Fibroblast of villous mesenchyme (primary cell): ENCODE results near the gene ACAD8. TPM values are rescaled to one million over a fixed set of nuclear protein-coding genes. Genes with fewer than 3 reads are reported as not detected.

Source experiments
- DNase-seq: peaks from one replicate; pipeline ENCODE4 v3.0.0-alpha.2; 2010; ENCODE audit warnings: low read depth
- H3K4me3 ChIP-seq: 2 replicates; pipeline ENCODE4 v1.5.1; 2011; ENCODE audit warnings: low read depth, mild to moderate bottlenecking, low read length
- total RNA-seq: library from RNA; depleted of rRNA; stranded (reverse); fragments of >200 nt; gene quantifications from 2 replicates; pipeline ENCODE4 v1.2.3, GENCODE V29; 2012
- TF ChIP-seq, protein P1 (sequence below): IDR thresholded peaks from 2 replicates; pipeline ENCODE4 v1.5.1; 2012; ENCODE audit warnings: low read depth, mild to moderate bottlenecking, low read length; ENCODE audit not compliant: insufficient read depth

The ACAD8 gene
- total RNA-seq, 1 donor = 16.4 TPM

DNA sequence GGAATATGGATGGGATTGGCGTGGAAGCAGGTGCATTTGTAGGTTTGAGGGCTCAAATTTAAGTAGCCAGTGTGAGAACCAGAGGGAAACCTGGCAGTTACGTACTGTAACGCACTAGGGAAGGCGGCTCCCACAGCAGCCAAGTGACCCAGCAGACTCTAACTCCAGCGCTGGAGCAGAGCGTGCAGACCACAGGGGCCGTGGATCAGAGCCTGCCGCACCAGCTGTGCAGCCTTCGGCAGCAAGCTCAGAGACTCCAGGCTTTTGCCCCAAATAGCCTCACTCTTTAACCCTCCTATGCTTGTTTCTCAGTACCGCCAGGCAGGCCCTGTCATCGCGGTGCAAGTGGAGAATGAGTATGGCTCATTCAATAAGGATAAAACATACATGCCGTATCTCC lies 35.1 kb downstream of the ACAD8 start:
- no peak for DNase-seq
- TF ChIP-seq, protein P1, sequence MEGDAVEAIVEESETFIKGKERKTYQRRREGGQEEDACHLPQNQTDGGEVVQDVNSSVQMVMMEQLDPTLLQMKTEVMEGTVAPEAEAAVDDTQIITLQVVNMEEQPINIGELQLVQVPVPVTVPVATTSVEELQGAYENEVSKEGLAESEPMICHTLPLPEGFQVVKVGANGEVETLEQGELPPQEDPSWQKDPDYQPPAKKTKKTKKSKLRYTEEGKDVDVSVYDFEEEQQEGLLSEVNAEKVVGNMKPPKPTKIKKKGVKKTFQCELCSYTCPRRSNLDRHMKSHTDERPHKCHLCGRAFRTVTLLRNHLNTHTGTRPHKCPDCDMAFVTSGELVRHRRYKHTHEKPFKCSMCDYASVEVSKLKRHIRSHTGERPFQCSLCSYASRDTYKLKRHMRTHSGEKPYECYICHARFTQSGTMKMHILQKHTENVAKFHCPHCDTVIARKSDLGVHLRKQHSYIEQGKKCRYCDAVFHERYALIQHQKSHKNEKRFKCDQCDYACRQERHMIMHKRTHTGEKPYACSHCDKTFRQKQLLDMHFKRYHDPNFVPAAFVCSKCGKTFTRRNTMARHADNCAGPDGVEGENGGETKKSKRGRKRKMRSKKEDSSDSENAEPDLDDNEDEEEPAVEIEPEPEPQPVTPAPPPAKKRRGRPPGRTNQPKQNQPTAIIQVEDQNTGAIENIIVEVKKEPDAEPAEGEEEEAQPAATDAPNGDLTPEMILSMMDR = no peak
- H3K4me3 ChIP-seq = no peak overlapping the region

DNA sequence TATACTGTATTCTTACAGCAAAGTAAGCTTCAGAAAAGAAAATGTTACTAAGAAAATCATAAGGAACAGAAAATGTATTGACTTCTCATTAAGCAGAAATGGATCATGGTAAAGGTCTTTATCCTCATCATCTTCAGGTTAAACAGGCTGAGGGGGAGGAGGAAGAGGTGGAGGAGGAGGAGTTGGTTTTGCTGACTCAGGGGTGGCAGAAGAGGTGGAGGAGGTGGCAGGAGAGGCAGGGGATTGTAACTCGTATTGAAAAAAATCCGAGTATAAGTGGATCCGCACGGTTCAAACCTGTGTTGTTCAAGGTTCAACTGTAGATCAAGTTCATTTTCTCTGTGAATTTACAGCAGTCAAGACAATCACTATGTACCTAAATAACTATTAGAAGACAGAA lies 35.8 kb downstream of the ACAD8 start:
- H3K4me3 ChIP-seq = no peak overlapping the region
- TF ChIP-seq, protein P1 = no peak
- no peak for DNase-seq

DNA sequence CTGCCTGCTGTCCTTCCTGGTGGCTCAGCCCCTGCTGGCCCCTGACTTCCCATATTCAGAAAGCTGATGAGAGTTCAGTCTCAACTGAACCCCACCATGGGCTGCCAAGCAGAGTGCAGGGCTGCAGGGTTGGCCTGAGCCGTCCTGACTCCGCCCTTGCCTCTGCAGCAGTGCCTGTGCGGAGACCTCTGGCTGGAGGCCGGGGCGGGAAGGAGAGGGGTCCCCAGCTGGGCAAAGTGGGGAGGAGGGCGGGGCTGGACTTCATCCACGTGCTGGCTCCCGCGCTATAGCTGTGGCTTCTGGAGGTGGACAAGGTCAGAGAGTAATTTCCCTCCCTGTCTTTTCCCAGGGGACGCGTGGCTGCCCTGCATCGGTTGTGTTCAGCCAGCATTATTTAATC lies 36.4 kb downstream of the ACAD8 start:
- TF ChIP-seq, protein P1 = no peak
- no peak overlapping the region for H3K4me3 ChIP-seq
- DNase-seq = no peak

DNA sequence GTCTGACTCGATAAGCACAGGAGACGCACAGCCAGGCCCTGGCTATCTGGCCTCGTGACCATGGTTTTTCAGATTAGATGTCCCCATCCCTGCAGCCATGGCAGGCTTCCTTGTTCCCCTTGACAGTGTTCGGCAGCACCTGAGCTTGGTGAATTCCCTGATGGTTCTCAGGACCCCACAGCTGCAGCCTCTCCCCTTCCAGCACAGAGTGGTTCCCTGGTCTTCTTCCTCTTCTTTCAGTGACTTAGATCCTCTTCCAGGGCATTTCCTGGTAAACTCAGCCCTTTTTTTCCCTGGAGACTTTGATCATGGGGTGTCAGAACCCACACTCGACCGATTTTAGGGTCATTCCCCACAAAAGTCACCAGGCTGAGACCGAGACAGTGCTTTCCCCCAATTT lies 37.3 kb downstream of the ACAD8 start:
- TF ChIP-seq, protein P1 = no peak
- no peak overlapping the region for H3K4me3 ChIP-seq
- DNase-seq = no peak

DNA sequence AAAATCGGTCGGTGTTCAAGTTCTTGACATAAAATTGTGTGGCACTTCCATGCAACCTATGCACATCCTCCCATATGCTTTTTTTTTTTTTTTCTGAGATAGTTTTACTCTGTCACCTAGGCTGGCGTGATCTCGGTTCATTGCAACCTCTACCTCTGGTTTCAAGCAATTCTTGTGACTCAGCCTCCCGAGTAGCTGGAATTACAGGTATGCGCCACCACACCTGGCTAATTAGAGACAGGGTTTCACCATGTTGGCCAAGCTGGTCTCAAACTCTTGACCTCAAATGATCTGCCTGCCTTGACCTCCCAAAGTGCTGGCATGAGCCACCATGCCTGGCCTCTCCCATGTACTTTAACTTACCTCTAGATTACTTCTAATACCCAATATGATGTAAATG lies 37.8 kb downstream of the ACAD8 start:
- H3K4me3 ChIP-seq = no peak overlapping the region
- TF ChIP-seq, protein P1 = no peak
- no peak for DNase-seq

DNA sequence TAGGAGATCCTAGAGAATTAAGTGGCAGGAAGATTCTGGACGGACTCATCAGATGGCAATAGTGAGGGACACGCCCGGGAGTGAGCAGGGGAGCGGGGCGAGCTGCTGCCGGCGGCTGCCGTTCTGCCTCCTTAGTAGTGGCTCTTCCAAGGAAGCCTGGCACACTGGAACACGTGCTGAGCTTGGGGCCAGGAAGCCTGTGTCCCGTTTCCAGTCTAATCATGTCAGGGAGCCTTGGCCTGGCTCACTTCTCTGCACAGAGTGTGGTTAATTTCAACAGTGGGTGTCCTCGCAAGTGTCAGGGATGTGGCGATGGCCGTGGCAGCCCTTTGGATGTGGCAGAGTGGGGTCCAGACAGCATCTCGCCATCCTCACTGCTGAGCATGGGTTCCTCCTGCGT lies 39.3 kb downstream of the ACAD8 start:
- H3K4me3 ChIP-seq = no peak overlapping the region
- DNase-seq = no peak
- TF ChIP-seq, protein P1 = no peak
